GM12878 (cell line): Measurements from ENCODE around the gene NET1. TPM values are rescaled to one million over a fixed set of nuclear protein-coding genes. Genes with fewer than 3 reads are reported as not detected.

Source experiments
- ATAC-seq: fragments of 200-7000 bp; cut with Tn5 transposase; 3 replicates; pipeline ENCODE4 v1.9.1; 2020; ENCODE audit warnings: mild to moderate bottlenecking, moderate library complexity
- BruUV-seq: library from RNA; stranded (reverse); fragments of 400-500 nt; replicated peaks from 2 replicates; lab custom pipeline; 2021; lab: Mats Ljungman, UMichigan
- CTCF ChIA-PET: fragments of 300-600 bp; sonication (Branson Sonifier 250); formaldehyde crosslinking; extraction: SDS; loops from one replicate; lab custom pipeline; 2021; ENCODE audit warnings: inconsistent platforms; lab: Yijun Ruan, JAX
- POLR2A ChIA-PET: fragments of 350-600 bp; formaldehyde crosslinking; extraction: SDS; loops from one replicate; lab custom pipeline; 2021; ENCODE audit warnings: inconsistent platforms; lab: Charles Lee
- RAD21 ChIA-PET: fragments of 300-600 bp; sonication (Branson Sonifier 250); formaldehyde crosslinking; loops from one replicate; lab custom pipeline; 2023; ENCODE audit warnings: antibody characterized with exemption; ENCODE audit not compliant: unreplicated experiment; lab: Charles Lee
- SMC1A ChIA-PET: fragments of 300-600 bp; sonication (Branson Sonifier 250); formaldehyde crosslinking; loops from one replicate; lab custom pipeline; 2023; ENCODE audit not compliant: unreplicated experiment, uncharacterized antibody; lab: Charles Lee
- DNase-seq: peaks from one replicate; pipeline ENCODE4 v3.0.0-alpha.2; 2011; ENCODE audit warnings: low read depth, low spot score
- FAIRE-seq: peaks from 3 replicates; lab custom pipeline; 2011; peaks lifted over from hg19 to GRCh38; lab: Jason Lieb, UNC
- H2AFZ ChIP-seq: 2 replicates; pipeline ENCODE4 v1.6.0; 2011; ENCODE audit warnings: low read depth, low read length, control low read depth; ENCODE audit not compliant: control insufficient read depth
- H3K27ac ChIP-seq: 2 replicates; pipeline ENCODE4 v1.5.1; 2011; ENCODE audit warnings: control low read depth; ENCODE audit not compliant: control insufficient read depth, insufficient read depth
- H3K27me3 ChIP-seq, 2 experiments: replicated peaks in 1 of 2; 2 replicates each; pipeline versions ENCODE4 v1.6.0 to v1.6.1; 2011; ENCODE audit warnings: low read length in 1 of 2; ENCODE audit not compliant: control insufficient read depth in 2 of 2, insufficient read depth in 2 of 2
- H3K36me3 ChIP-seq, 2 experiments: 2 replicates each; pipeline ENCODE4 v1.5.1; 2011; ENCODE audit warnings: low read length in 1 of 2; ENCODE audit not compliant: control insufficient read depth in 2 of 2, insufficient read depth in 2 of 2
- H3K4me1 ChIP-seq: 2 replicates; pipeline ENCODE4 v1.6.1; 2011; ENCODE audit warnings: mild to moderate bottlenecking, low read length, moderate library complexity, mixed read lengths; ENCODE audit not compliant: control insufficient read depth, insufficient read depth
- H3K4me2 ChIP-seq: 2 replicates; pipeline ENCODE4 v1.6.0; 2011; ENCODE audit warnings: control low read depth; ENCODE audit not compliant: control insufficient read depth, insufficient read depth
- H3K4me3 ChIP-seq: fragments of 200-600 bp; sonication (generic); 2 replicates; pipeline ENCODE4 v1.5.1; 2016
- H3K79me2 ChIP-seq: 2 replicates; pipeline ENCODE4 v1.6.0; 2011; ENCODE audit warnings: low read length; ENCODE audit not compliant: control insufficient read depth, insufficient read depth
- H3K9ac ChIP-seq: 2 replicates; pipeline ENCODE4 v1.8.0; 2011; ENCODE audit warnings: low read length, control low read depth, mixed read lengths; ENCODE audit not compliant: control insufficient read depth, insufficient read depth
- H3K9me3 ChIP-seq: replicated peaks from 3 replicates; pipeline ENCODE4 v1.5.1; 2011; ENCODE audit warnings: mild to moderate bottlenecking, low read length; ENCODE audit not compliant: control insufficient read depth, insufficient read depth
- H4K20me1 ChIP-seq: 2 replicates; pipeline ENCODE4 v1.6.0; 2011; ENCODE audit not compliant: control insufficient read depth, insufficient read depth
- BHLHE40 ChIP-seq, 2 experiments: fragments of 450-650 bp in 1 of 2; IDR thresholded peaks; 2 replicates each; pipeline ENCODE4 v1.6.1; 2011 to 2017; ENCODE audit warnings: low read depth in 2 of 2, borderline replicate concordance in 1 of 2, improper control_type of control experiment in 1 of 2, low read length in 1 of 2, mild to moderate bottlenecking in 1 of 2
- CBFB ChIP-seq: IDR thresholded peaks from 2 replicates; pipeline ENCODE4 v1.6.1; 2016; ENCODE audit warnings: antibody characterized with exemption, low read depth
- CHD1 ChIP-seq: IDR thresholded peaks from 2 replicates; pipeline ENCODE4 v1.6.1; 2012; ENCODE audit warnings: low read depth, low read length, improper control_type of control experiment
- ESRRA ChIP-seq: IDR thresholded peaks from 2 replicates; pipeline ENCODE4 v1.6.1; 2012; ENCODE audit warnings: mild to moderate bottlenecking, low read length, improper control_type of control experiment
- KLF5 ChIP-seq: fragments of 450-650 bp; IDR thresholded peaks from 2 replicates; pipeline ENCODE4 v1.6.1; 2014; ENCODE audit warnings: mild to moderate bottlenecking; ENCODE audit not compliant: partially characterized antibody
- MTA3 ChIP-seq: IDR thresholded peaks from 2 replicates; pipeline ENCODE4 v1.6.1; 2012; ENCODE audit warnings: low read length, inconsistent platforms, borderline replicate concordance
- MYB ChIP-seq: fragments of 150-350 bp; IDR thresholded peaks from 2 replicates; pipeline ENCODE4 v1.6.1; 2014; ENCODE audit warnings: mild to moderate bottlenecking, low read depth, low read length, borderline replicate concordance
- SP1 ChIP-seq: IDR thresholded peaks from one replicate; pipeline ENCODE4 v1.6.1; 2011; ENCODE audit warnings: low read depth, low read length
- STAT1 ChIP-seq: fragments of 450-650 bp; conservative IDR thresholded peaks from 2 replicates; pipeline ENCODE4 v1.6.1; 2014; ENCODE audit warnings: antibody characterized with exemption, mild to moderate bottlenecking
- TCF7 ChIP-seq: IDR thresholded peaks from 2 replicates; pipeline ENCODE4 v1.6.1; 2014; ENCODE audit warnings: antibody characterized with exemption, borderline replicate concordance
- YBX1 ChIP-seq: fragments of 450-650 bp; IDR thresholded peaks from 2 replicates; pipeline ENCODE4 v1.6.1; 2016; ENCODE audit warnings: antibody characterized with exemption
- ZBTB4 ChIP-seq: fragments of 450-650 bp; formaldehyde crosslinking; IDR thresholded peaks from 2 replicates; pipeline ENCODE4 v1.4.0; 2022; ENCODE audit warnings: mild to moderate bottlenecking, moderate library complexity
- WGBS: methylation state at CpG from one replicate; pipeline ENCODE4 v1.1.6; 2016; ENCODE audit warnings: low lambda C conversion rate; ENCODE audit not compliant: insufficient replicate concordance, insufficient coverage; ENCODE audit errors: missing lambda C conversion rate; 5-methylcytosine and 5-hydroxymethylcytosine counted together
- in situ Hi-C: fragments of 300-500 bp; cut with MboI; formaldehyde crosslinking; loops from 9 replicates; pipeline ENCODE4 v1.14.3; 2018; ENCODE audit warnings: mixed read lengths
- intact Hi-C: fragments of 100-400 bp; cut with micrococcal nuclease; formaldehyde crosslinking; loops from one replicate; pipeline ENCODE4 v1.14.2; 2022; ENCODE audit not compliant: unreplicated experiment
- polyA plus RNA-seq, 11 experiments: library from polyadenylated mRNA; depleted of rRNA in 4 of 11; unstranded in 6 of 11; stranded (reverse) in 5 of 11; fragments of >200 nt; fragmentation: Nextera tagmentation in 4 of 11; fragmentation: Illumina TruSeq in 1 of 11; extraction: Ambion mirVana in 4 of 11; extraction: Trizol in 1 of 11; gene quantifications; 1 replicate in 1 of 11; 2 replicates in 10 of 11; pipeline versions ENCODE4 v1.2.1 to v1.2.3, GENCODE V29; 2011 to 2016; ENCODE audit warnings: inconsistent platforms in 2 of 11, missing spikeins in 2 of 11, low read depth in 1 of 11
- total RNA-seq, 4 experiments: library from RNA; depleted of rRNA in 3 of 4; stranded (reverse); fragments of >200 nt in 3 of 4; fragmentation: Illumina TruSeq in 1 of 4; extraction: Trizol in 1 of 4; gene quantifications; 2 replicates each; pipeline versions ENCODE4 v1.2.1 to v1.2.3, GENCODE V29; 2013 to 2021
- TF ChIP-seq, protein P1 (sequence below): fragments of 450-650 bp; IDR thresholded peaks from 2 replicates; pipeline ENCODE4 v1.6.1; 2016; ENCODE audit warnings: mild to moderate bottlenecking, moderate library complexity, borderline replicate concordance
- TF ChIP-seq, protein P2 (sequence below): fragments of 450-650 bp; IDR thresholded peaks from 2 replicates; pipeline ENCODE4 v1.6.1; 2018; ENCODE audit warnings: borderline replicate concordance, mild to moderate bottlenecking; ENCODE audit not compliant: partially characterized antibody

NET1 gene
- total and polyA plus RNA-seq, 10 of the 15 experiments (the other 5 are each of a cell fraction or from before 2014, with no cell fraction given): 6.5 to 22.7 (median 18.4) TPM

DNA sequence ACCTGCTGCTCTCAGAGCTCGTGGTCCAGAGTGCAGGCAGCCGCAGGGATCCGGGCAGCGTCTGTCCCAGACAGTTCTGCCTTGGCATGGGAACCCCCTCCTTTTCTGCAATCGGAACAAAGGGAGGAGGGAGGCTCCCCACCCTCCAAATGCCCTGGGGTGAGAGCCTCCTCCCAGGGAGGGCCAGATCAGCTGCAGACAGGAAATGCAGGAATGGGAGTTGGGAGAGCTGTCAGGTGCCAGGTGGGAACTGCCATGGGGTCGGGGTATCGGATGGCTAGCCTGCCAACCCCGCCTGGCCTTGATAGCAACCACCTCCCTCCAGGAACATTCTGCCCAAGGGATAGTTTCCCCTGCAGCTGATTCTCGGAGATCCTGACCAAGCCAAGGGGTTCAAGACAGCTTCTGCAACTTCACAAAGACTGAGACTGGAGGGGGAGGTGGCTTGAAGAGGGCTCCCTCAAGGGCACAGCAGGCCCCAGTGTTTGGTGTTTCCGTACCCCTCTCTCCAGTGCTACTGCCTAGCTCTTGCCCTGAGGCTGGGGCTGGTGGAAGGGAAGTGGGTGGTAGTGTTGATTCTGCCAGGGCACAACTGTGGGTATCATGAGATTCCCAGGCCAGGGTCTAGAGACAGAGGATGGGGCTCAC lies 87.3 kb downstream of the NET1 start, which contains the start of gene CALML5:
TSS of gene CALML5 (minus strand) at position 78 of the 648 bp plus-strand sequence. CDS start 132 bp downstream, outside the sequence.
- ChIA-PET RAD21 (interaction anchor here (1.1 to 1.9 kb wide), 3 partner anchors 72 to 124 kb away, joined by 3 to 8 read pairs (median 3); no protein-coding TSS in a partner anchor), POLR2A (no interaction called here), CTCF (no interaction called here), SMC1A (no interaction called here)
- no peaks in the 10 kb centered on the region for H3K79me2 ChIP-seq
- H3K36me3 ChIP-seq: no peaks in the 10 kb centered on the region
- H3K9me3 ChIP-seq: no peaks in the 10 kb centered on the region
- FAIRE-seq (no peak), ATAC-seq (no peak), DNase-seq (no peak)
- WGBS: 55% methylated on average over 10 of the region's 10 CpGs
- no TSS peak for BruUV-seq
- in situ Hi-C loops (no loop called here), intact Hi-C loops (no loop called here)
- H2AFZ ChIP-seq: no peak within 1 kb of the TSS
- H3K4me1 ChIP-seq: no peaks in the 10 kb centered on the region
- H3K4me2 ChIP-seq: no peak within 1 kb of the TSS
- no peak within 1 kb of the TSS for H3K4me3 ChIP-seq
- no peak within 1 kb of the TSS for H3K9ac ChIP-seq
- no peak within 1 kb of the TSS for H3K27ac ChIP-seq
- H4K20me1 ChIP-seq: no peaks in the 10 kb centered on the region
- peaks cover 0 to 2% of the 10 kb centered on the region in 2 experiments; a peak in 3 of 4 replicates for H3K27me3 ChIP-seq
- no peak for TF ChIP-seq ESRRA
- TF ChIP-seq MYB: no peak
- TF ChIP-seq, protein P1, sequence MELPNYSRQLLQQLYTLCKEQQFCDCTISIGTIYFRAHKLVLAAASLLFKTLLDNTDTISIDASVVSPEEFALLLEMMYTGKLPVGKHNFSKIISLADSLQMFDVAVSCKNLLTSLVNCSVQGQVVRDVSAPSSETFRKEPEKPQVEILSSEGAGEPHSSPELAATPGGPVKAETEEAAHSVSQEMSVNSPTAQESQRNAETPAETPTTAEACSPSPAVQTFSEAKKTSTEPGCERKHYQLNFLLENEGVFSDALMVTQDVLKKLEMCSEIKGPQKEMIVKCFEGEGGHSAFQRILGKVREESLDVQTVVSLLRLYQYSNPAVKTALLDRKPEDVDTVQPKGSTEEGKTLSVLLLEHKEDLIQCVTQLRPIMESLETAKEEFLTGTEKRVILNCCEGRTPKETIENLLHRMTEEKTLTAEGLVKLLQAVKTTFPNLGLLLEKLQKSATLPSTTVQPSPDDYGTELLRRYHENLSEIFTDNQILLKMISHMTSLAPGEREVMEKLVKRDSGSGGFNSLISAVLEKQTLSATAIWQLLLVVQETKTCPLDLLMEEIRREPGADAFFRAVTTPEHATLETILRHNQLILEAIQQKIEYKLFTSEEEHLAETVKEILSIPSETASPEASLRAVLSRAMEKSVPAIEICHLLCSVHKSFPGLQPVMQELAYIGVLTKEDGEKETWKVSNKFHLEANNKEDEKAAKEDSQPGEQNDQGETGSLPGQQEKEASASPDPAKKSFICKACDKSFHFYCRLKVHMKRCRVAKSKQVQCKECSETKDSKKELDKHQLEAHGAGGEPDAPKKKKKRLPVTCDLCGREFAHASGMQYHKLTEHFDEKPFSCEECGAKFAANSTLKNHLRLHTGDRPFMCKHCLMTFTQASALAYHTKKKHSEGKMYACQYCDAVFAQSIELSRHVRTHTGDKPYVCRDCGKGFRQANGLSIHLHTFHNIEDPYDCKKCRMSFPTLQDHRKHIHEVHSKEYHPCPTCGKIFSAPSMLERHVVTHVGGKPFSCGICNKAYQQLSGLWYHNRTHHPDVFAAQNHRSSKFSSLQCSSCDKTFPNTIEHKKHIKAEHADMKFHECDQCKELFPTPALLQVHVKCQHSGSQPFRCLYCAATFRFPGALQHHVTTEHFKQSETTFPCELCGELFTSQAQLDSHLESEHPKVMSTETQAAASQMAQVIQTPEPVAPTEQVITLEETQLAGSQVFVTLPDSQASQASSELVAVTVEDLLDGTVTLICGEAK: no peak
- TF ChIP-seq TCF7: no peak
- no peak for TF ChIP-seq STAT1
- TF ChIP-seq YBX1: no peak
- TF ChIP-seq CHD1: no peak
- TF ChIP-seq CBFB: no peak
- TF ChIP-seq MTA3: no peak
- TF ChIP-seq, protein P2, sequence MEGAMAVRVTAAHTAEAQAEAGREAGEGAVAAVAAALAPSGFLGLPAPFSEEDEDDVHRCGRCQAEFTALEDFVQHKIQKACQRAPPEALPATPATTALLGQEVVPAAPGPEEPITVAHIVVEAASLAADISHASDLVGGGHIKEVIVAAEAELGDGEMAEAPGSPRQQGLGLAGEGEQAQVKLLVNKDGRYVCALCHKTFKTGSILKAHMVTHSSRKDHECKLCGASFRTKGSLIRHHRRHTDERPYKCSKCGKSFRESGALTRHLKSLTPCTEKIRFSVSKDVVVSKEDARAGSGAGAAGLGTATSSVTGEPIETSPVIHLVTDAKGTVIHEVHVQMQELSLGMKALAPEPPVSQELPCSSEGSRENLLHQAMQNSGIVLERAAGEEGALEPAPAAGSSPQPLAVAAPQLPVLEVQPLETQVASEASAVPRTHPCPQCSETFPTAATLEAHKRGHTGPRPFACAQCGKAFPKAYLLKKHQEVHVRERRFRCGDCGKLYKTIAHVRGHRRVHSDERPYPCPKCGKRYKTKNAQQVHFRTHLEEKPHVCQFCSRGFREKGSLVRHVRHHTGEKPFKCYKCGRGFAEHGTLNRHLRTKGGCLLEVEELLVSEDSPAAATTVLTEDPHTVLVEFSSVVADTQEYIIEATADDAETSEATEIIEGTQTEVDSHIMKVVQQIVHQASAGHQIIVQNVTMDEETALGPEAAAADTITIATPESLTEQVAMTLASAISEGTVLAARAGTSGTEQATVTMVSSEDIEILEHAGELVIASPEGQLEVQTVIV: no peak
- no peak for TF ChIP-seq SP1
- no peak for TF ChIP-seq KLF5
- TF ChIP-seq ZBTB4: no peak
- no peak for TF ChIP-seq BHLHE40 (IDR thresholded peaks at IDR 0.05; ENCODE audit: borderline replicate concordance in 1 of 2, low read depth in 2 of 2, low read length in 1 of 2)
